ENCODE data around the gene AVPI1.
"Not testable (repeated sequence)": the region's sequence is repeated elsewhere in the genome, so short reads cannot be mapped to it uniquely, and the experiment has no call there.

AVPI1 gene

DNA sequence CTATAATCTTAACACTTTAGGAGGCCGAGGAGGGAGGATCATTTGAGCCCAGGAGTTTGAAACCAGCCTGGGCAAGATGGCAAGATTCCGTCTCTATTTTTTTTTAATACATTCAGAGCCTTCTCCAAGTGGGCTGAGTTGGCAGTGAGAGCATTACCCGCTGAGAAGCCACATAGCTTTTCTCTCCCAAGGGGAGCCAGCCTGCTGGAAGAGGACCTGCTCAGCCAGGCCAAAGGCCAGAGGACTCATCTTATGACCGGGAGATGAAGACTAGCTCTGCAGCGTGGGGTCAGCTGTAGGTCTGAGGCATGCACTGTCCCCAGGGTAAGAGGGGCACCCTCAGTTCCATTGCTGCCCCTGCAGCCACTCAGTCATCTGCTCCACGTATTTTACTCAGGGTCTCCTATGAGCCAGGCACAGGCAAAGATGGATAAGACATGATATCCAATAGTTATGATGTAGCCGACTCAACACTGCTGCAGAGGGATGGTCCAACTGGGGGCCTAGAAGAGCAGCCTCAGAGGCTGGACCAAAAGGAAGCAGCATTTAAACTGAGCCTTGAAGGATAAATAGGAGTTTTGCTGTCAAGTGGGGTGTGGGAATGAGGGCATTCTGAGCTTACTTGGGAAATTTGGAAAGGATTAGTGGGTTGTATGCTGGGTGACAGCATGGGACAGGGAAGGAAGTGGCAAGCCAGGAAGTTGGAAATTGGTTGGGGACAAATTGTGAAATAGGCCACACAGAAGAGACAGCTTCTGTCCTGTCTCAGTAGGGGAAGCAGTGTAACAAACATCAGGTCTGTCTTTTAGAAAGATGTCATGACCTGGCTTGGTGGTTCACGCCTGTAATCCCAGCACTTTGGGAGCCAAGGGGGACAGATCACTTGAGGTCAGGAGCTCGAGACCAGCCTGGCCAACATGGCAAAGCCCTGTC, 24.9 kb upstream of the AVPI1 start:
- no peak for DNase-seq (ENCODE audit: low read depth)

- peak; percentile 83 for DNase-seq (ENCODE audit: low read depth)
Measured at GRCh38 chr10:97708976-97709946, 22.2 kb upstream of the AVPI1 start.

DNA sequence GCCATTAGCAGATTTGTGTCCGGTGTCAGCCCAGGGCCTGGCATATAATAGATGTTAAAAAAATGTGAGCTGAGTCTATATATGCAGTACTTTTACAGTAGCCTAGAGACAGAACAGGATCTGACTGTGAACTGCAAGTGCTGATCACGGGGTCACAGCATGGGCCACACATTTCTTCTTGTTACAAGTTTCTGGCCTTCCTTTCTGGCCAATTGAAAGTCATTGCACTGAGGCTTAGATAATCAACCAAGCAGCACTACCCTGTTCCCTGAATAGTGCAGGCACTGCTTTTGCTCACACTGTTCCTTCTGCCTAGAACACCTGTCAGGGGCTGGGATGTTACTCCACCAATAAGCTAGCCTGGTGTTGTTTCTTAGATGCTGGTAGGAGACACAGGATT, 21.1 kb upstream of the AVPI1 start:
- no peak for DNase-seq (ENCODE audit: low read depth)

- DNase-seq (ENCODE audit: low read depth), result no peak
Measured at GRCh38 chr10:97707134-97707861, 20.3 kb upstream of the AVPI1 start.

GRCh38 chr10:97705006-97705670, 18.1 kb upstream of the AVPI1 start:
- no peak for DNase-seq (ENCODE audit: low read depth)

DNA sequence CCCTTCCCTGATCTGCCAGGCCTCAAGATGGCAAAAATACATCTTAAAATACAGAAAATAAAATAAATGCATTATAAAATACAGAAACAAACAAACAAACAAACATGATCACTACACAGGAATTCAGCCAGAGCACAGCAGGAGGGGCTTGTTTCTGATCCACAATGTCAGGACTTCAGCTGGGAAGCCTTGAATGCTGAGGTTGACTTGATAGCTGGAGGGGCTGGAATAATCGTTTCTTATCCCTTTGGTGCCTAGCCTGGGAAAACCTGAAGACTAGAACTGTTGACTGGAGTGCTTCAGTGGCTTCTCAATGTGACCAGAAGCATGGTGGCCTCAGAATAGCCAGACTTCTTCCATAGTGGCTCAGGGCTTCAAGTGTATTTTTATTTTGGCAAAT, 17.3 kb upstream of the AVPI1 start:
- no peak for DNase-seq (ENCODE audit: low read depth)

- DNase-seq (ENCODE audit: low read depth), result no peak
Measured at GRCh38 chr10:97703398-97704067, 16.5 kb upstream of the AVPI1 start.

DNA sequence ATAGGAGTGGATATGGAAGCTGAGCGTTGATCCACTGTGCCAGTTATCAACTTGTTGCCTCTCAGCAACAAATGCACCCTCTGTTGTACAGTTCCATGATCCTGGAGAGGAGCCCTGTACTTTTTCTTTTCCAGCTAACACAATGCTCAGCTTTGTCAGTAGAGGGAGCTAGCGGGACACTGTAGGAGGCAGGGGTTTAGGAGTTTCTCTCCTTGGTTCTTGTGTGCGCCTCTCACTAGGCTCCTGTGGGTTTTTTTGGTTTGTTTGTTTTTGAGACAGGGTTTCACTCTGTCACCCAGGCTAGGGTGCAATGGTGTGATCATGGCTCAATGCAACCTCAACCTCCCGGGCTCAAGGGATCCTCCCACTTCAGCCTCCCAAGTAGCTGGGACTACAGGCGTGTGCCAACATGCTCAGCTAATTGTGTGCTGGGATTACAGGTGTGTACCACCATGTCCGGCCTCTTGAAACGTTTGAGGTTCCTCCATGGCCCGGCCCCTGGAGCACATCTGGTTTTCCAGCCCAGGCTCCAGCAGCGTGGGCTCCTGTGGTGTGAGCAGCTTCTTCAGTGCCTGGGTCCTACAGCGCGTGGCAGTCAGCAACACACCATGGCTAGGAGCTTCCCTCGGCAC, 14.5 kb upstream of the AVPI1 start:
- DNase-seq (ENCODE audit: low read depth), result peak; percentile 71

DNA sequence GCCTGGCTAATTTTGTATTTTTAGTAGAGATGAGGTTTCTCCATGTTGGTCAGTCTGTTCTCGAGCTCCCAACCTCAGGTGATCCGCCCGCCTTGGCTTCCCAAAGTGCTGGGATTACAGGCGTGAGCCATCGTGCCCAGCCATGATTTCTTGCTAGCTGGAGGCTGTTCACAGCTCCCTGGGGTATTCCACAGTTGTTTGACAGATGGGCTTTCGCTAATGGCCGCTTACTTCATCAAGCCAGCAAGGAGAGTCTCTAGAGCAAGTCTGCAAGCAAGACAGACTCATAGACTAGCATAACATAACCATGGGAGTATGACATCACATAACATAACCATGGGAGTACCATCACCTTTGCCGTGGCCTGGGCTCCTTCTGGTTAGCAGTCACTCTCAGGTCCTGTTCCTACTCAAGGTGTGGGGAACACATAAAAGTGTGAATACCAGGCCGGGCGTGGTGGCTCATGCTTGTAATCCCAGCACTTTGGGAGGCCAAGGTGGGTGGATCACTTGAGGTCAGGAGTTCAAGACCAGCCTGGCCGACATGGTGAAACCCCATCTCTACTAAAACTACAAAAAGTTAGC, 11.1 kb upstream of the AVPI1 start:
- not testable (repeated sequence) for DNase-seq (ENCODE audit: low read depth)

DNA sequence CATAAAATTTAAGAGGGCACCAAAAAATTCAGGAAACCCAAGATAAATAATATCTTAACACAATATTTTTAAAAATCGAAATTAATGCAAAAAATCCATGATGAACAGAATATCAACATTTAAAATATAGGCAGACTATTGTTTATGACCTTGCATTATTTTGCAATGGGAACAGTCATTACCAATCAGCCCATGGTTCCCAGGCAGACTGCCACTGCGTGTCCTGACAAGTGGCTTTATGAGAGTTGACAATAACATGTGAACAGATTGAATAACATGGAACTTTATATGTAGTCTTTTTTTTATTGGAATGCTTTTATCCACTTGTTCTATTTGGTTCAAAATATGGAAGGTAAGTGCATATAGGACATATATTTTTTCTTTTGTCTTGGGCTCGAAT, 3.1 kb upstream of the AVPI1 start:
- DNase-seq (ENCODE audit: low read depth), result no peak

DNA sequence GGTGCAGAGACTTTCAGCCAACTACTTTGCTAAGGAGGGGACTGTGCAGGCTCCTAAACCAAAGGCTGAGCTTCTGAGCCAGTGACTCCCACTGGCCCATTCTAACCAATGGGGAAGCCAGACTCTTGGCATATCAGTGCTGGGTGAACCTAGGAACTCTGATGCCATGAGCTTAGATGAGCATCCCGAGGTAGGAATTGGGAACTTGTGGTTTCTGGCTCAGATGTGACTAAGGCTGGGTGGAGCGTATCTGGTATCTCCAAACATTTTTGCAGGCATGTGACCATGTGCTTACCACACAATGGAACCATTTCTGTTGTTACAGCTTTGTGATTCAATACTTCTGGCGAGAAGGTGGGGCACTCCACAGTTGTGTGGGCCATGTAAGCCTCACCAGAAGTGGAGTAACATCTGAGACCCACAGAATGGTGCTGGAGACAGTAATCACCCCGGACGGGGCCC, 2.5 kb upstream of the AVPI1 start:
- DNase-seq (ENCODE audit: low read depth), result peak; percentile 96

DNA sequence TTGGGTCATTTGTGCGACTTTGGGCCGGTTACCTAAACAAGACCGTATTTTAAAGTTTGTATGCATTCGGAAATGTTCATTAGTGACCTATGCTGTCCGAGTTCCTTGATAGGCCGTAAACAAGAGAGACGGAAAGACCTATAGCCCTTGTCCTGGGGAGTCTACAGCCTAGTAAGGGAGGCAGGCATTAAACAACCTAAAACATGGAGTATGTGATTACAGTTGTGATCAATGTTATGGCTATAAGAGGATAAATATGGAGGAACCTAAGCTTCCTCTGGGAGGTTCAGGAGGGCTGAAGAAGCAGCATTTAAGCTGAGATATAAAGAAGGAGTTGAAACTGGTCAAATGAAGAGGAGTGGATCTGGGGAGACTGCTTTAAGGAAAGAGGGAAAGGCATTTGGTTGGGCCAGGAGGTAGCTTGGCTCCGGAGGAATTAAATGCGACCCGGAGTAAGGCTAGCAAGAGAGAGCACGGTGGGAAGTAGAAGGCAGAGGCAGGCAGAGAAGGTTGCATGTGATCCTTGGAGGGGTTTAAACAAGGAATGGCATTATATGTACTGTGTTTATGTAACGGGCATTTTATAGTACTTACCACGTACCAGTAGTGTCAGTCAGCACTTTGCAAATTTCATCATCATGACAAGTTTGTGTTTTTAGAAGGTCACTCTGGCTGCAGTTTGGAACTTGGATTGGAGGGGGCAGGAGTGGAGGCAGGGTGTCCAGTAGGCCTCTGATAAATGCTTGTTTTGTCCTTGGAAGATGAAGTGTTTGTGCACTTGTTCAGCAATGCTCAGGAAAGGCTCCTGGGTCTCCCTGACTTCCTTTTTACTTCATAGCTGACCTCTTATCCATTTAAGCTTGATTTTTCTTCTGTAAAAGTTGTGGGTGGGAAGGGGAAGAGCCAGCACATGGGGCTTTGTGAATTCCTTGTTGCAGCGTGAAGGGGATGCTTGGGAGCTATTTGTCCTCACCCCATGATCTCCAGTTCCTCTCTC, 1.0 kb upstream of the AVPI1 start:
- peak; percentile 88 for DNase-seq (ENCODE audit: low read depth)

DNA sequence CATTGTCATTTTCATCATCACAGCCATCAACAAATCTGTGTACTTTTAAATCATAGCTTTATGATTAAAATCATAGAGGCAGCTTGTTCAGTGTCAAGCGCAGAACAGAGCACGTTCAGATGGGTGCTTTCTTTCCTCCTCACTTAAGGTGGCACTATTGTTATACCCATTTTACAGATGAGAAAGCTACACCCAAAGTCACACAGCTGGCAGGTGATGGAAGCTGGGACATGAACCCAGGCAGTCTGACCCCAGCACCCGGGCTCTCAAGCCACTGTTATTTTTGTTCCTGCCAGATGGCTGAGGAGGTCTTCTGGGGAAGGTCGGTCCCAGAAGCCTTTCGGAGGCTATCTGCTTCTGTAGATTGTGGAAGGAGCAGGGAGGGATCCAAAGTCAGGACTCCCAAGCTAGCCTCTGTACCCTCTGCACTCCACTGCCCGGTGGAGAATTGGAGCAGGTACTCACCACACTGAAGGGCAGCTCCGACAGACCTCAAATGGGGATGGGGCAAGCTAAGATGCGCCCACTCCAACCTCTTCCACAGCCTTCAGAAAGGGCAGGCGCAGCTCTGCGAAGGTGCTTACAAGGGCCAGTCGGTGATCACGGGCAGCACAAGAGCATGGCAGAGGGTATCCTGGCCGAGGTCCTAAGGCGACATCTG, 610 bp downstream of the AVPI1 start:
- DNase-seq (ENCODE audit: low read depth), result no peak

DNA sequence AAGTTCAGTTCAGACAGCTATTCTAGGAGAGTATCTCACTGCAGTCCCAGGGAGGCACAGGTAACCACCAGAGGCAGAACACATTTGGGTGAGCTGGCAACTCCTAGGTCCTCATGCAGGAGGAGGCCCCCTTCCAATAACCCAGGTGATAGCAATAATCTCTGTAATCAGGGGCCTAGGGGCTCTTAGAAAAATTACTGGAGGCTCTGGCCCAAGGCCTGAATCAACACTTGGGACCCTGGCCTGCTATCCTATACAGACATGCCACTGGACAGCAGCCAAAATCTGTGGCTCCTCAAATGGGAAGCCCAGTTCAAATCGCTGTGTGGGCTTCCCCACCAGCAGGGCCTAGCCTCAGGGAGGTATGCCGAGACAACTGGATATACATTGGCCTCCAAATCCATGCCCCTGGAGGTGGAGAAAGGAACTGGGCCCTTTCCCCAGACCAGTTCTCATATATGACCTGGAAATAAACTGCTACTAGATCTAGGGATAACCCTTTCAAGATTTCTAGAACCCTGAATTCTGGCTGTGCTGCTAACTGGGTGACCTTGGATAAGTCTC, 1.6 kb downstream of the AVPI1 start:
- peak; percentile 27 for DNase-seq (ENCODE audit: low read depth)

DNA sequence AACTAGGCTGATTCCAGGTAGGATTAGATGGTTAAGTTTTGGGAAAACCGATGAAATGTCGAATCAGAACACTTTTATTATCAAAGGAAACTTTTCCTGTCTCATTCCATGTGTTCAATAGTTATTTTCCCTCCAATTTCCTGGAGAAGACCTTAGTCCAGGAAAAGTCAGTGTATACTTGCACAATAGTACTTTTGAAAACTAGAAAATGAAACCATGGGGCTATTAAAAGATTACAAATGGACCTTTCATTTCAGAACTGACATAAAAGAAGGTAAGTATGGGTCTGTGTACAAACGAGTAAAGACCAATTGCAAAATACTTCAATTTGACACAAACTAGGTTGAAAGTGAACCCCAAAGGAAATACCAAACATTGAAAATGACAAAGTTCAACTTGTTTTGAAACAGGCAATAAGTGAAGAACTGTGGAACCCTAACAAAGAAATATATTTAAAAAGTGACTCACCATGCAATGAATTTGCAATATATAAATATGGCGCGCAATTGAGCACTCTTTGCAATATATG, 2.1 kb downstream of the AVPI1 start:
- DNase-seq (ENCODE audit: low read depth), result peak; percentile 55

DNA sequence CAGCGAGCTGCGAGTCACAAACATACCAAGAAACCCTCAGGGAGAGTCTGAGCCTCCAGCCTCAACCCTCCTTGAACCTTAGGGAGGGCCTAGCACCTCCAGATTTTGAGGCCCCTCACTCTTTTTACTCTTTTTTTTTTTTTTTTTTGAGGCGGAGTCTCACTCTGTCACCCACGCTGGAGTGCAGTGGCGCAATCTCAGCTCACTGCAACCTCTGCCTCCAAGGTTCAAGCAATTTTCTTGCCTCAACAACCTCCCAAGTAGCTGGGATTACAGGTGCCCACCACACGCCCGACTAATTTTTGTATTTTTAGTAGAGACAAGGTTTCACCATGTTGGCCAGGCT, 2.7 kb downstream of the AVPI1 start:
- DNase-seq (ENCODE audit: low read depth), result not testable (repeated sequence)

DNA sequence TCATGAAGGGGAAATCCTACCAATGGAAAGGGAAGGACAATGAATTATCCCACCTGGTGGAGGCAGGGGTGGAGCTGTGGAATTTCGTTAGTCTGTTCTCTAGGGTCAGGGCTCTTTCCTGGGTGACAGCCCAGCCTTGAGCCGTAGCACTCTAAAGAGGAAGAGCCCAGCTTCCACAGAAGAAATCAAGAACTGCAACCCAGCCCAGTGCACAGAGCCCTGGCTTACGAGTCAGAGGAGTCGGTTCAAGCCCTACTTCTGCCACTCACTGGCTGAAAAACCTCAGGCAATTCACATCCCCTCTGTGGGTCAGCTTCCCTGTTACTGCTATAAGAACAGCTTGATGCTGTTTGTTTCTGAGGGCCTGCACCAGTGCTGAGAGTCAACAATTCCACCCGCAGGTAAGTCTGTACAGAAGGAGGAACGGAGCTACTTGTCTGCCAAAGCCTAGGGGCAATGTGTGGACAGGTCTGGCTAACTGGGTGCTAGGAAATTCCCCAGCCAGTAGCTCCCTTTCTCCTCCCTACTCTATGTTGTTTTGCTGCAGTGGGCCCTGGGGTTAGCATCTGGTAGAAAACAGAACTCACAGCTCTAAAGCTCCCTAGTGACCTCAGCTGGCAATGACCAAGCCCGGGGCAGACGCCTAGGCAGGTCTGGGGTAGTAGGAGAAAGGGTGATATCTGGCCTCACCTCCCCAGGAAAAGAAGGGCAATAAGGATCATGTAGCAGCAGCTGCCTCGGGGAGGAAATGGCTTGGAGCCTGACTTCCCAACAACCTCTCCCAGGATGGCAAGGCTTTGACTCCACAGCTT, 3.3 kb downstream of the AVPI1 start:
- peak; percentile 54 for DNase-seq (ENCODE audit: low read depth)
